Mesothelial cell of epicardium (in vitro differentiated cells): ENCODE results near the gene E2F1. TPM values are rescaled to one million over a fixed set of nuclear protein-coding genes. Genes with fewer than 3 reads are reported as not detected.

ENCODE experiments used
- DNase-seq, 2 experiments: peaks; one replicate each; pipeline ENCODE4 v3.0.0; 2021; ENCODE audit warnings: low spot score in 2 of 2; ENCODE audit not compliant: unreplicated experiment in 2 of 2
- H3K27ac Mint-ChIP-seq: 2 replicates; pipeline ENCODE4 v1.8.0; 2021; ENCODE audit warnings: mixed read lengths
- H3K27me3 Mint-ChIP-seq: 2 replicates; pipeline ENCODE4 v1.8.0; 2021; ENCODE audit warnings: low read depth, mixed read lengths
- H3K36me3 Mint-ChIP-seq: 2 replicates; pipeline ENCODE4 v1.8.0; 2021; ENCODE audit warnings: mixed read lengths
- H3K4me1 Mint-ChIP-seq: 2 replicates; pipeline ENCODE4 v1.8.0; 2021; ENCODE audit warnings: mixed read lengths
- H3K4me3 Mint-ChIP-seq: 2 replicates; pipeline ENCODE4 v1.8.0; 2021; ENCODE audit warnings: mild to moderate bottlenecking, moderate library complexity, mixed read lengths
- H3K9me3 Mint-ChIP-seq: 2 replicates; pipeline ENCODE4 v1.8.0; 2021; ENCODE audit warnings: mixed read lengths
- CTCF ChIP-seq: fragments of 200-600 bp; sonication (generic); IDR thresholded peaks from one replicate; pipeline ENCODE4 v1.5.0; 2021; ENCODE audit warnings: antibody characterized with exemption; ENCODE audit not compliant: unreplicated experiment
- total RNA-seq: library from RNA; stranded (reverse); gene quantifications from 3 replicates; pipeline ENCODE4 v1.2.1, GENCODE V29; 2021

E2F1 gene
- total RNA-seq, 1 donor from 2014 or later, result 16.7 TPM

GRCh38 chr20:33716498-33716897, 30.3 kb upstream of the E2F1 start:
- H3K4me3 Mint-ChIP-seq, result no peak overlapping the region
- peaks cover 3% of the 10 kb centered on the region for H3K9me3 Mint-ChIP-seq
- TF ChIP-seq CTCF, result no peak
- H3K4me1 Mint-ChIP-seq, result peaks cover 2% of the 10 kb centered on the region
- H3K27me3 Mint-ChIP-seq, result no peaks in the 10 kb centered on the region
- no peaks in the 10 kb centered on the region for H3K36me3 Mint-ChIP-seq
- no peak for DNase-seq
- H3K27ac Mint-ChIP-seq, result no peak overlapping the region

GRCh38 chr20:33713865-33714367, 27.7 kb upstream of the E2F1 start:
- Mint-ChIP-seq H3K9me3 (no peaks in the 10 kb centered on the region), H3K27me3 (no peaks in the 10 kb centered on the region), H3K36me3 (no peaks in the 10 kb centered on the region), H3K27ac (no peak overlapping the region), H3K4me3 (no peak overlapping the region), H3K4me1 (no peaks in the 10 kb centered on the region)
- DNase-seq, result no peak
- no peak for TF ChIP-seq CTCF

- Mint-ChIP-seq H3K9me3 (no peaks in the 10 kb centered on the region), H3K27ac (no peak overlapping the region), H3K36me3 (no peaks in the 10 kb centered on the region), H3K27me3 (no peaks in the 10 kb centered on the region), H3K4me1 (no peaks in the 10 kb centered on the region), H3K4me3 (no peak overlapping the region)
- no peak for DNase-seq
- no peak for TF ChIP-seq CTCF
Measured at GRCh38 chr20:33711446-33711738, 25.2 kb upstream of the E2F1 start.

GRCh38 chr20:33710681-33711445, 24.7 kb upstream of the E2F1 start:
- Mint-ChIP-seq H3K4me3 (no peak overlapping the region), H3K27ac (no peak overlapping the region), H3K27me3 (no peaks in the 10 kb centered on the region), H3K36me3 (no peaks in the 10 kb centered on the region), H3K9me3 (no peaks in the 10 kb centered on the region), H3K4me1 (no peaks in the 10 kb centered on the region)
- no peak for DNase-seq
- TF ChIP-seq CTCF, result no peak

- Mint-ChIP-seq H3K36me3 (no peaks in the 10 kb centered on the region), H3K4me3 (no peak overlapping the region), H3K4me1 (no peaks in the 10 kb centered on the region), H3K9me3 (no peaks in the 10 kb centered on the region), H3K27me3 (no peaks in the 10 kb centered on the region), H3K27ac (no peak overlapping the region)
- no peak for TF ChIP-seq CTCF
- DNase-seq, result no peak
Measured at GRCh38 chr20:33709905-33710541, 23.8 kb upstream of the E2F1 start.
